ENCODE measurements around the gene ITM2A.

DNA sequence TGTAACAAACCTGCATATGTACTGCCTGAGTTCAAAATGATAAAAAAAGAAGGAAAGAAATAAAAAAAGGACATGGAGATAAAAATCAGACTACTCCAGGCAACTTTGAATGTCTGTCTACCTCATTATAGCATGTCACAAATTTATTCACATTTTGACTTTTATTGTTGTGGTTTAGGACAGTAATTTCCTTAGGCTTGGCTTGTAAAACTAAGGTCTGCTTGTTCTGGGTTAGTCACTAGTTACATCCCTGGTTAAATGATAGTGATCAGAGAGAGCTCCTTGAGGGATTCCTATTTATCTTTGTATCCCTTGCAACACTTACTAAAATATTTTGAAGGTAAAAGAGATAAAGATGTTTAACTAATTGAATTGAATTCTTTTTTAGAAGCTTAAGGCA, 42.5 kb upstream of the ITM2A start:
- TF ChIP-seq, protein P1, sequence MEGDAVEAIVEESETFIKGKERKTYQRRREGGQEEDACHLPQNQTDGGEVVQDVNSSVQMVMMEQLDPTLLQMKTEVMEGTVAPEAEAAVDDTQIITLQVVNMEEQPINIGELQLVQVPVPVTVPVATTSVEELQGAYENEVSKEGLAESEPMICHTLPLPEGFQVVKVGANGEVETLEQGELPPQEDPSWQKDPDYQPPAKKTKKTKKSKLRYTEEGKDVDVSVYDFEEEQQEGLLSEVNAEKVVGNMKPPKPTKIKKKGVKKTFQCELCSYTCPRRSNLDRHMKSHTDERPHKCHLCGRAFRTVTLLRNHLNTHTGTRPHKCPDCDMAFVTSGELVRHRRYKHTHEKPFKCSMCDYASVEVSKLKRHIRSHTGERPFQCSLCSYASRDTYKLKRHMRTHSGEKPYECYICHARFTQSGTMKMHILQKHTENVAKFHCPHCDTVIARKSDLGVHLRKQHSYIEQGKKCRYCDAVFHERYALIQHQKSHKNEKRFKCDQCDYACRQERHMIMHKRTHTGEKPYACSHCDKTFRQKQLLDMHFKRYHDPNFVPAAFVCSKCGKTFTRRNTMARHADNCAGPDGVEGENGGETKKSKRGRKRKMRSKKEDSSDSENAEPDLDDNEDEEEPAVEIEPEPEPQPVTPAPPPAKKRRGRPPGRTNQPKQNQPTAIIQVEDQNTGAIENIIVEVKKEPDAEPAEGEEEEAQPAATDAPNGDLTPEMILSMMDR (optimal IDR thresholded peaks at IDR 0.05 in 1 of 3, IDR thresholded peaks at IDR 0.05 in 1 of 3, conservative IDR thresholded peaks at IDR 0.05 in 1 of 3; ENCODE audit: extremely low read depth in 1 of 3, insufficient read depth in 2 of 3, low read length in 3 of 3), result no peak
- TF ChIP-seq EZH2 (IDR thresholded peaks at IDR 0.05; ENCODE audit: low read length), result no peak

All from keratinocyte (primary cell).